ENCODE results near the gene SNX13.

- TF ChIP-seq ELF4 (IDR thresholded peaks at IDR 0.05) (no peak), SP1 (IDR thresholded peaks at IDR 0.05) (no peak), NFRKB (IDR thresholded peaks at IDR 0.05) (no peak), TARDBP (IDR thresholded peaks at IDR 0.05) (no peak), FOXM1 (IDR thresholded peaks at IDR 0.05; ENCODE audit: borderline replicate concordance) (no peak), ZNF384 (IDR thresholded peaks at IDR 0.05) (peak; percentile 85), L3MBTL2 (conservative IDR thresholded peaks at IDR 0.05) (no peak)
Observed at GRCh38 chr7:17937506-17938120, 2.7 kb downstream of the SNX13 start.
